HEK293 (cell line): ENCODE results near the gene ZC2HC1C.

Source experiments
- CTCF ChIP-seq: fragments of 450-650 bp; formaldehyde crosslinking; IDR thresholded peaks from 2 replicates; pipeline ENCODE4 v1.5.1; 2016; ENCODE audit warnings: missing biosample characterization, missing genetic modification characterization
- GLIS2 ChIP-seq: fragments of 450-650 bp; formaldehyde crosslinking; IDR thresholded peaks from 2 replicates; pipeline ENCODE4 v1.5.1; 2016; ENCODE audit warnings: missing biosample characterization, missing genetic modification characterization
- PATZ1 ChIP-seq: fragments of 450-650 bp; formaldehyde crosslinking; IDR thresholded peaks from 2 replicates; pipeline ENCODE4 v1.5.1; 2016; ENCODE audit warnings: missing biosample characterization, missing genetic modification characterization
- PBX3 ChIP-seq: sonication (generic); formaldehyde crosslinking; IDR thresholded peaks from 2 replicates; pipeline ENCODE4 v1.8.1; 2022; ENCODE audit warnings: mild to moderate bottlenecking, moderate library complexity, missing genetic modification reagents
- PRDM10 ChIP-seq: fragments of 450-650 bp; formaldehyde crosslinking; IDR thresholded peaks from 2 replicates; pipeline ENCODE4 v1.5.1; 2016; ENCODE audit warnings: missing biosample characterization, missing genetic modification characterization
- SP2 ChIP-seq: fragments of 450-650 bp; formaldehyde crosslinking; IDR thresholded peaks from 2 replicates; pipeline ENCODE4 v1.5.1; 2016; ENCODE audit warnings: missing biosample characterization, missing genetic modification characterization
- YY1 ChIP-seq: fragments of 450-650 bp; formaldehyde crosslinking; IDR thresholded peaks from 2 replicates; pipeline ENCODE4 v1.5.1; 2018; ENCODE audit warnings: missing biosample characterization, missing genetic modification characterization
- ZBTB11 ChIP-seq: fragments of 450-650 bp; formaldehyde crosslinking; conservative IDR thresholded peaks from 2 replicates; pipeline ENCODE4 v1.5.1; 2016; ENCODE audit warnings: low read depth, missing biosample characterization, missing genetic modification characterization
- ZBTB17 ChIP-seq: fragments of 450-650 bp; formaldehyde crosslinking; IDR thresholded peaks from 2 replicates; pipeline ENCODE4 v1.5.1; 2016; ENCODE audit warnings: missing biosample characterization, missing genetic modification characterization
- ZBTB20 ChIP-seq: fragments of 450-650 bp; formaldehyde crosslinking; IDR thresholded peaks from 2 replicates; pipeline ENCODE4 v1.5.1; 2016; ENCODE audit warnings: missing biosample characterization, missing genetic modification characterization
- ZBTB21 ChIP-seq: fragments of 450-650 bp; formaldehyde crosslinking; IDR thresholded peaks from 2 replicates; pipeline ENCODE4 v1.5.1; 2017; ENCODE audit warnings: missing biosample characterization, missing genetic modification characterization
- ZNF132 ChIP-seq: fragments of 450-650 bp; formaldehyde crosslinking; IDR thresholded peaks from 2 replicates; pipeline ENCODE4 v1.5.1; 2017; ENCODE audit warnings: missing biosample characterization, missing genetic modification characterization, borderline replicate concordance
- ZNF138 ChIP-seq: fragments of 450-650 bp; formaldehyde crosslinking; IDR thresholded peaks from 2 replicates; pipeline ENCODE4 v1.5.1; 2016; ENCODE audit warnings: missing biosample characterization, missing genetic modification characterization, borderline replicate concordance
- ZNF324 ChIP-seq: fragments of 450-650 bp; formaldehyde crosslinking; IDR thresholded peaks from 2 replicates; pipeline ENCODE4 v1.5.1; 2016; ENCODE audit warnings: missing biosample characterization, missing genetic modification characterization
- ZNF335 ChIP-seq: fragments of 450-650 bp; formaldehyde crosslinking; conservative IDR thresholded peaks from 2 replicates; pipeline ENCODE4 v1.5.1; 2016; ENCODE audit warnings: missing biosample characterization, missing genetic modification characterization
- ZNF501 ChIP-seq: fragments of 450-650 bp; formaldehyde crosslinking; IDR thresholded peaks from 2 replicates; pipeline ENCODE4 v1.5.1; 2016; ENCODE audit warnings: missing biosample characterization, missing genetic modification characterization
- ZNF561 ChIP-seq: fragments of 450-650 bp; IDR thresholded peaks from 2 replicates; pipeline ENCODE4 v1.5.1; 2018; ENCODE audit warnings: missing biosample characterization, missing genetic modification characterization, borderline replicate concordance
- ZNF596 ChIP-seq: fragments of 450-650 bp; IDR thresholded peaks from 2 replicates; pipeline ENCODE4 v1.5.0; 2018; ENCODE audit warnings: missing biosample characterization, mild to moderate bottlenecking, missing genetic modification characterization, moderate library complexity
- ZNF600 ChIP-seq: fragments of 450-650 bp; formaldehyde crosslinking; IDR thresholded peaks from 2 replicates; pipeline ENCODE4 v1.5.1; 2016; ENCODE audit warnings: missing biosample characterization, missing genetic modification characterization
- ZNF639 ChIP-seq: fragments of 450-650 bp; formaldehyde crosslinking; IDR thresholded peaks from 2 replicates; pipeline ENCODE4 v1.5.1; 2016; ENCODE audit warnings: missing biosample characterization, missing genetic modification characterization
- ZNF701 ChIP-seq: fragments of 450-650 bp; formaldehyde crosslinking; IDR thresholded peaks from 2 replicates; pipeline ENCODE4 v1.5.1; 2016; ENCODE audit warnings: missing biosample characterization, missing genetic modification characterization
- ZNF76 ChIP-seq: fragments of 450-650 bp; formaldehyde crosslinking; IDR thresholded peaks from 2 replicates; pipeline ENCODE4; 2016; ENCODE audit warnings: low read depth, missing biosample characterization, missing genetic modification characterization, borderline replicate concordance
- ZNF777 ChIP-seq: fragments of 450-650 bp; formaldehyde crosslinking; IDR thresholded peaks from 2 replicates; pipeline ENCODE4 v1.5.1; 2017; ENCODE audit warnings: missing biosample characterization, missing genetic modification characterization, borderline replicate concordance
- ZNF830 ChIP-seq: fragments of 450-650 bp; IDR thresholded peaks from 2 replicates; pipeline ENCODE4 v1.5.0; 2018; ENCODE audit warnings: missing biosample characterization, missing genetic modification characterization, low read depth, mild to moderate bottlenecking, moderate library complexity
- ZSCAN30 ChIP-seq: fragments of 450-650 bp; IDR thresholded peaks from 2 replicates; pipeline ENCODE4 v1.5.1; 2018; ENCODE audit warnings: missing biosample characterization, mild to moderate bottlenecking, missing genetic modification characterization, moderate library complexity

ZC2HC1C gene

GRCh38 chr14:75126679-75127473 lies 57.4 kb downstream of the ZC2HC1C start, which contains the start of gene NEK9 (continued):
- TF ChIP-seq ZNF561 (peak; percentile 79; the same call in 1 of the 2 replicates), GLIS2 (tag by site-specific recombination) (peak; percentile 84), PBX3 (CRISPR knock-in tag) (peak; percentile 51), ZNF76 (peak; percentile 69; the same call in 1 of the 2 replicates), SP2 (tag by site-specific recombination) (peak; percentile 63), ZSCAN30 (tag by site-specific recombination) (peak; percentile 89), PRDM10 (peak; percentile 91), ZNF596 (tag by site-specific recombination) (0 out of 2 replicates have a peak, but pooled peaks have one; percentile 28), ZNF132 (tag by site-specific recombination) (no peak), ZNF335 (tag by site-specific recombination) (peak; percentile 22), ZNF777 (tag by site-specific recombination) (peak; percentile 59; the same call in 1 of the 2 replicates), YY1 (peak; percentile 78), ZNF138 (tag by site-specific recombination) (no peak), ZNF324 (0 out of 2 replicates have a peak, but pooled peaks have one; percentile 40), PATZ1 (peak; percentile 53; the same call in 1 of the 2 replicates), ZNF501 (peak; percentile 80; the same call in 1 of the 2 replicates), ZNF639 (tag by site-specific recombination) (peak; percentile 44), ZBTB20 (tag by site-specific recombination) (peak; percentile 79; the same call in 1 of the 2 replicates), ZBTB11 (peak; percentile 97), ZBTB21 (tag by site-specific recombination) (peak; percentile 62; the same call in 1 of the 2 replicates), ZNF600 (tag by site-specific recombination) (peak; percentile 69; the same call in 1 of the 2 replicates), ZNF701 (tag by site-specific recombination) (no peak), ZNF830 (no peak), CTCF (tag by site-specific recombination) (peak; percentile 67), ZBTB17 (tag by site-specific recombination) (peak; percentile 73)
